Breast epithelium (tissue), 3 donors: ENCODE results near the gene PDLIM5.

Source experiments
- POLR2AphosphoS5 ChIP-seq, 3 donors: sonication (generic); formaldehyde crosslinking; IDR thresholded peaks; one replicate each; pipeline ENCODE4 v1.6.1; 2017; ENCODE audit warnings: antibody characterized with exemption in 3 of 3
- TF ChIP-seq, protein P1 (sequence below), 3 donors: fragments of 450-650 bp; IDR thresholded peaks; one replicate each; pipeline ENCODE4 v1.5.1; 2016 to 2017; ENCODE audit warnings: antibody characterized with exemption in 3 of 3, mild to moderate bottlenecking in 3 of 3, moderate library complexity in 3 of 3

DNA sequence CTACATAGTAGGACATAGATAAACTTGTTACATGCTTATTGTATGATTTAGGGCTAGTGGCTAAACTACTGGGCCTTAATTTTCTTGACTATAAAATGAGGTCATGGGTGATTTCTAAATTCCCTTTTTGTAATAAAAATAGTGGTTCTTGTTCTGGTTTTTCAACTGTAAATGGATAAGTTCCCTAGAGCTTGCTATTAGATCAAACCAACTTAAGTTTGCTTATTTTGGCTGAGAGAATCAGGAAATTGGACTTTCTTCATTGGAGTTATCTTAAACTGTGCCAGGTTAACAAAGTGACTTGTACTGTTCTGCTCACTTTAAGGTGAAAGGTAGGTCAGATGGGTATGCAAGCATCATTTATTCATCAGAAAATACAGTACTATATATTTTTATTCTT lies 78.3 kb downstream of the PDLIM5 start:
- TF ChIP-seq, protein P1, sequence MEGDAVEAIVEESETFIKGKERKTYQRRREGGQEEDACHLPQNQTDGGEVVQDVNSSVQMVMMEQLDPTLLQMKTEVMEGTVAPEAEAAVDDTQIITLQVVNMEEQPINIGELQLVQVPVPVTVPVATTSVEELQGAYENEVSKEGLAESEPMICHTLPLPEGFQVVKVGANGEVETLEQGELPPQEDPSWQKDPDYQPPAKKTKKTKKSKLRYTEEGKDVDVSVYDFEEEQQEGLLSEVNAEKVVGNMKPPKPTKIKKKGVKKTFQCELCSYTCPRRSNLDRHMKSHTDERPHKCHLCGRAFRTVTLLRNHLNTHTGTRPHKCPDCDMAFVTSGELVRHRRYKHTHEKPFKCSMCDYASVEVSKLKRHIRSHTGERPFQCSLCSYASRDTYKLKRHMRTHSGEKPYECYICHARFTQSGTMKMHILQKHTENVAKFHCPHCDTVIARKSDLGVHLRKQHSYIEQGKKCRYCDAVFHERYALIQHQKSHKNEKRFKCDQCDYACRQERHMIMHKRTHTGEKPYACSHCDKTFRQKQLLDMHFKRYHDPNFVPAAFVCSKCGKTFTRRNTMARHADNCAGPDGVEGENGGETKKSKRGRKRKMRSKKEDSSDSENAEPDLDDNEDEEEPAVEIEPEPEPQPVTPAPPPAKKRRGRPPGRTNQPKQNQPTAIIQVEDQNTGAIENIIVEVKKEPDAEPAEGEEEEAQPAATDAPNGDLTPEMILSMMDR (IDR thresholded peaks at IDR 0.05), result no peak
- TF ChIP-seq POLR2AphosphoS5 (IDR thresholded peaks at IDR 0.05), result no peak
